GM12878 (cell line): Measurements from ENCODE around the gene APOBEC3B. TPM values are rescaled to one million over a fixed set of nuclear protein-coding genes. Genes with fewer than 3 reads are reported as not detected.

ENCODE experiments used
- ATAC-seq: fragments of 200-7000 bp; cut with Tn5 transposase; 3 replicates; pipeline ENCODE4 v1.9.1; 2020; ENCODE audit warnings: mild to moderate bottlenecking, moderate library complexity
- BruUV-seq: library from RNA; stranded (reverse); fragments of 400-500 nt; replicated peaks from 2 replicates; lab custom pipeline; 2021; lab: Mats Ljungman, UMichigan
- CTCF ChIA-PET: fragments of 300-600 bp; sonication (Branson Sonifier 250); formaldehyde crosslinking; extraction: SDS; loops from one replicate; lab custom pipeline; 2021; ENCODE audit warnings: inconsistent platforms; lab: Yijun Ruan, JAX
- POLR2A ChIA-PET: fragments of 350-600 bp; formaldehyde crosslinking; extraction: SDS; loops from one replicate; lab custom pipeline; 2021; ENCODE audit warnings: inconsistent platforms; lab: Charles Lee
- RAD21 ChIA-PET: fragments of 300-600 bp; sonication (Branson Sonifier 250); formaldehyde crosslinking; loops from one replicate; lab custom pipeline; 2023; ENCODE audit warnings: antibody characterized with exemption; ENCODE audit not compliant: unreplicated experiment; lab: Charles Lee
- SMC1A ChIA-PET: fragments of 300-600 bp; sonication (Branson Sonifier 250); formaldehyde crosslinking; loops from one replicate; lab custom pipeline; 2023; ENCODE audit not compliant: unreplicated experiment, uncharacterized antibody; lab: Charles Lee
- DNase-seq: peaks from one replicate; pipeline ENCODE4 v3.0.0-alpha.2; 2011; ENCODE audit warnings: low read depth, low spot score
- FAIRE-seq: peaks from 3 replicates; lab custom pipeline; 2011; peaks lifted over from hg19 to GRCh38; lab: Jason Lieb, UNC
- H2AFZ ChIP-seq: 2 replicates; pipeline ENCODE4 v1.6.0; 2011; ENCODE audit warnings: low read depth, low read length, control low read depth; ENCODE audit not compliant: control insufficient read depth
- H3K27ac ChIP-seq: 2 replicates; pipeline ENCODE4 v1.5.1; 2011; ENCODE audit warnings: control low read depth; ENCODE audit not compliant: control insufficient read depth, insufficient read depth
- H3K27me3 ChIP-seq, 2 experiments: replicated peaks in 1 of 2; 2 replicates each; pipeline versions ENCODE4 v1.6.0 to v1.6.1; 2011; ENCODE audit warnings: low read length in 1 of 2; ENCODE audit not compliant: control insufficient read depth in 2 of 2, insufficient read depth in 2 of 2
- H3K36me3 ChIP-seq, 2 experiments: 2 replicates each; pipeline ENCODE4 v1.5.1; 2011; ENCODE audit warnings: low read length in 1 of 2; ENCODE audit not compliant: control insufficient read depth in 2 of 2, insufficient read depth in 2 of 2
- H3K4me1 ChIP-seq: 2 replicates; pipeline ENCODE4 v1.6.1; 2011; ENCODE audit warnings: mild to moderate bottlenecking, low read length, moderate library complexity, mixed read lengths; ENCODE audit not compliant: control insufficient read depth, insufficient read depth
- H3K4me2 ChIP-seq: 2 replicates; pipeline ENCODE4 v1.6.0; 2011; ENCODE audit warnings: control low read depth; ENCODE audit not compliant: control insufficient read depth, insufficient read depth
- H3K4me3 ChIP-seq: fragments of 200-600 bp; sonication (generic); 2 replicates; pipeline ENCODE4 v1.5.1; 2016
- H3K79me2 ChIP-seq: 2 replicates; pipeline ENCODE4 v1.6.0; 2011; ENCODE audit warnings: low read length; ENCODE audit not compliant: control insufficient read depth, insufficient read depth
- H3K9ac ChIP-seq: 2 replicates; pipeline ENCODE4 v1.8.0; 2011; ENCODE audit warnings: low read length, control low read depth, mixed read lengths; ENCODE audit not compliant: control insufficient read depth, insufficient read depth
- H3K9me3 ChIP-seq: replicated peaks from 3 replicates; pipeline ENCODE4 v1.5.1; 2011; ENCODE audit warnings: mild to moderate bottlenecking, low read length; ENCODE audit not compliant: control insufficient read depth, insufficient read depth
- H4K20me1 ChIP-seq: 2 replicates; pipeline ENCODE4 v1.6.0; 2011; ENCODE audit not compliant: control insufficient read depth, insufficient read depth
- GATAD2B ChIP-seq: fragments of 450-650 bp; conservative IDR thresholded peaks from 2 replicates; pipeline ENCODE4 v1.6.1; 2017; ENCODE audit warnings: low read depth, mild to moderate bottlenecking, moderate library complexity
- HDGF ChIP-seq: fragments of 450-650 bp; IDR thresholded peaks from 2 replicates; pipeline ENCODE4 v1.6.1; 2016; ENCODE audit warnings: antibody characterized with exemption
- IRF4 ChIP-seq: IDR thresholded peaks from 2 replicates; pipeline ENCODE4 v1.6.1; 2011; ENCODE audit warnings: low read depth, low read length
- LARP7 ChIP-seq: fragments of 450-650 bp; IDR thresholded peaks from 2 replicates; pipeline ENCODE4 v1.6.1; 2017; ENCODE audit warnings: mild to moderate bottlenecking
- NBN ChIP-seq: fragments of 450-650 bp; IDR thresholded peaks from 2 replicates; pipeline ENCODE4 v1.6.1; 2016
- RAD21 ChIP-seq: IDR thresholded peaks from 2 replicates; pipeline ENCODE4 v1.6.1; 2011; ENCODE audit warnings: mild to moderate bottlenecking, low read depth, low read length, moderate library complexity; ENCODE audit not compliant: insufficient read depth
- SMAD1 ChIP-seq: fragments of 450-650 bp; IDR thresholded peaks from 2 replicates; pipeline ENCODE4 v1.6.1; 2018; ENCODE audit warnings: mild to moderate bottlenecking, low read depth; ENCODE audit not compliant: partially characterized antibody
- SMC3 ChIP-seq: IDR thresholded peaks from 2 replicates; pipeline ENCODE4 v1.6.1; 2011; ENCODE audit warnings: low read length, improper control_type of control experiment, borderline replicate concordance
- SUZ12 ChIP-seq: fragments of 200-600 bp; sonication (generic); IDR thresholded peaks from one replicate; pipeline ENCODE4 v1.6.1; 2018; ENCODE audit warnings: antibody characterized with exemption, mild to moderate bottlenecking; ENCODE audit not compliant: unreplicated experiment
- YY1 ChIP-seq: IDR thresholded peaks from 2 replicates; pipeline ENCODE4 v1.6.1; 2011; ENCODE audit warnings: low read depth, mild to moderate bottlenecking, low read length
- WGBS: methylation state at CpG from one replicate; pipeline ENCODE4 v1.1.6; 2016; ENCODE audit warnings: low lambda C conversion rate; ENCODE audit not compliant: insufficient replicate concordance, insufficient coverage; ENCODE audit errors: missing lambda C conversion rate; 5-methylcytosine and 5-hydroxymethylcytosine counted together
- in situ Hi-C: fragments of 300-500 bp; cut with MboI; formaldehyde crosslinking; loops from 9 replicates; pipeline ENCODE4 v1.14.3; 2018; ENCODE audit warnings: mixed read lengths
- intact Hi-C: fragments of 100-400 bp; cut with micrococcal nuclease; formaldehyde crosslinking; loops from one replicate; pipeline ENCODE4 v1.14.2; 2022; ENCODE audit not compliant: unreplicated experiment
- polyA plus RNA-seq, 11 experiments: library from polyadenylated mRNA; depleted of rRNA in 4 of 11; unstranded in 6 of 11; stranded (reverse) in 5 of 11; fragments of >200 nt; fragmentation: Nextera tagmentation in 4 of 11; fragmentation: Illumina TruSeq in 1 of 11; extraction: Ambion mirVana in 4 of 11; extraction: Trizol in 1 of 11; gene quantifications; 1 replicate in 1 of 11; 2 replicates in 10 of 11; pipeline versions ENCODE4 v1.2.1 to v1.2.3, GENCODE V29; 2011 to 2016; ENCODE audit warnings: inconsistent platforms in 2 of 11, missing spikeins in 2 of 11, low read depth in 1 of 11
- total RNA-seq, 4 experiments: library from RNA; depleted of rRNA in 3 of 4; stranded (reverse); fragments of >200 nt in 3 of 4; fragmentation: Illumina TruSeq in 1 of 4; extraction: Trizol in 1 of 4; gene quantifications; 2 replicates each; pipeline versions ENCODE4 v1.2.1 to v1.2.3, GENCODE V29; 2013 to 2021
- TF ChIP-seq, protein P1 (sequence below): IDR thresholded peaks from 2 replicates; pipeline ENCODE4 v1.6.1; 2011; ENCODE audit warnings: borderline replicate concordance, low read depth, mild to moderate bottlenecking, moderate library complexity, low read length; ENCODE audit not compliant: insufficient read depth, poor library complexity, severe bottlenecking
- TF ChIP-seq, protein P2 (sequence below): fragments of 450-650 bp; IDR thresholded peaks from 2 replicates; pipeline ENCODE4 v1.6.1; 2016; ENCODE audit warnings: mild to moderate bottlenecking
- TF ChIP-seq, protein P3 (sequence below), 3 experiments: IDR thresholded peaks in 2 of 3; conservative IDR thresholded peaks in 1 of 3; 2 replicates each; pipeline ENCODE4 v1.5.1; 2011; ENCODE audit warnings: low read depth in 3 of 3, low read length in 3 of 3, mild to moderate bottlenecking in 3 of 3, control low read depth in 2 of 3, moderate library complexity in 2 of 3, inconsistent platforms in 1 of 3, mixed read lengths in 1 of 3; ENCODE audit not compliant: control insufficient read depth in 2 of 3, insufficient read depth in 1 of 3; ENCODE audit errors: extremely low read depth in 1 of 3

APOBEC3B gene
- total and polyA plus RNA-seq, 10 of the 15 experiments (the other 5 are each of a cell fraction or from before 2014, with no cell fraction given) = 2.4 to 75.1 (median 30.9) TPM

DNA sequence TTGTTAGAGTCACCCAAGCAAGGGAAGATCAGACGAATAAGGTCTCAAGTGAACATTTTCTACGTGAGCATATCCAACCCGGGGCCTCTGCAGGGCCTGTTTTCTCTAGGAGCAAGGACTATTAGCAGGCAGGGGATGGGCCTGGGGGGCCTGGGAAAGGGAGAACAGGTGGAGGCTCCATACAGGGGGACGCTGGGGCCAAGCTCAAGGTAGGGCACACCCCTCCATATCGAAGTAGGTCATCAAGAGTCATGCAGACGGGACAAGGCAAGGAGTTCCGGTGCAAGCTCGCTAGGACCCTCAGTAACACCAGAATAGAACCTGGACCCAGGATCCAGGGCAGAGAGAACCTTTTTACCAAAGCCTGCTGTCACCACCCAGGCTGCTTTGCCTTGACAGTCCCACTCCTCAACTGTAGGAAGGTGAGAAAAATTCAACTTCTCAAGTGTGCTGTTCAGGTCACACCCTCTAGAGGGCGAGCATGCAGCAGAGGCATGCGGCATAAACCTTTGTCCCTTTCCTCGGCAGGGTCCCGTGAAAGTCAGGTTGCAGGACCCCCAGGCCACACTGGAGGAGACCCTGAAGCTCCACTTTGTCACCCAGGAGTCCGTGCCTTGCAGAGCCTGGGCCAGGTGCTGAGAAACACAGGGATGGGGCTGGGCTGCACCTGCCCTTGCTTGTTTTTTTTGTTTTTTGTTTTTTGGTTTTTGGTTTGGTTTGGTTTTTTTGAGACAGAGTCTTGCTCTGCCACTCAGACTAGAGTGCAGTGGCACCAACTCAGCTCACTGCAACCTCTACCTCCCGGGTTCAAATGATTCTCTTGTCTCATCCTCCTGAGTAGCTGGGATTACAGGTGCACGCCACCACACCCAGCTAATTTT lies 8.6 kb upstream of the APOBEC3B start:
- intact Hi-C loops = loop anchor here (1.0 kb wide), 1 partner anchor 30 kb away; no protein-coding TSS in a partner anchor
- 29% methylated on average over 15 of the region's 15 CpGs for whole genome bisulfite sequencing
- ChIA-PET CTCF (interaction anchor here (0.9 to 7.8 kb wide), 18 partner anchors 9 to 165 kb away, joined by 3 to 73 read pairs (median 4); partner anchors contain the start of gene CBX6), RAD21 (interaction anchor here (1.1 to 5.2 kb wide), 4 partner anchors 11 to 150 kb away, joined by 3 to 39 read pairs (median 6); no protein-coding TSS in a partner anchor), SMC1A (interaction anchor here (0.6 to 6.9 kb wide), 5 partner anchors 9 to 128 kb away, joined by 3 to 50 read pairs (median 4); partner anchors contain the start of gene APOBEC3B), POLR2A (interaction anchor here (0.6 to 1.8 kb wide), 2 partner anchors 8 to 233 kb away, joined by 3 to 5 read pairs; partner anchors contain the start of gene APOBEC3B)
- Histone ChIP-seq H3K9ac (no peak overlapping the region), H3K27me3 (no peaks in the 10 kb centered on the region; a peak in 1 of 4 replicates), H3K36me3 (no peaks in the 10 kb centered on the region), H3K27ac (no peak overlapping the region), H3K4me2 (no peak overlapping the region), H3K79me2 (no peaks in the 10 kb centered on the region), H2AFZ (peak overlapping the region; percentile 44; the same call in 1 of the 2 replicates), H4K20me1 (no peaks in the 10 kb centered on the region), H3K4me1 (no peaks in the 10 kb centered on the region), H3K9me3 (no peaks in the 10 kb centered on the region), H3K4me3 (no peak overlapping the region)
- TF ChIP-seq RAD21 (peak; percentile 90), SMAD1 (no peak), GATAD2B (no peak), IRF4 (0 out of 2 replicates have a peak, but pooled peaks have one; percentile 20), LARP7 (0 out of 2 replicates have a peak, but pooled peaks have one; percentile 14), SMC3 (peak; percentile 78; the same call in 1 of the 2 replicates), HDGF (no peak), SUZ12 (no peak), NBN (0 out of 2 replicates have a peak, but pooled peaks have one; percentile 30), YY1 (0 out of 2 replicates have a peak, but pooled peaks have one; percentile 28)
- TF ChIP-seq, protein P1, sequence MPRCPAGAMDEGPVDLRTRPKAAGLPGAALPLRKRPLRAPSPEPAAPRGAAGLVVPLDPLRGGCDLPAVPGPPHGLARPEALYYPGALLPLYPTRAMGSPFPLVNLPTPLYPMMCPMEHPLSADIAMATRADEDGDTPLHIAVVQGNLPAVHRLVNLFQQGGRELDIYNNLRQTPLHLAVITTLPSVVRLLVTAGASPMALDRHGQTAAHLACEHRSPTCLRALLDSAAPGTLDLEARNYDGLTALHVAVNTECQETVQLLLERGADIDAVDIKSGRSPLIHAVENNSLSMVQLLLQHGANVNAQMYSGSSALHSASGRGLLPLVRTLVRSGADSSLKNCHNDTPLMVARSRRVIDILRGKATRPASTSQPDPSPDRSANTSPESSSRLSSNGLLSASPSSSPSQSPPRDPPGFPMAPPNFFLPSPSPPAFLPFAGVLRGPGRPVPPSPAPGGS = no peak
- TF ChIP-seq, protein P2, sequence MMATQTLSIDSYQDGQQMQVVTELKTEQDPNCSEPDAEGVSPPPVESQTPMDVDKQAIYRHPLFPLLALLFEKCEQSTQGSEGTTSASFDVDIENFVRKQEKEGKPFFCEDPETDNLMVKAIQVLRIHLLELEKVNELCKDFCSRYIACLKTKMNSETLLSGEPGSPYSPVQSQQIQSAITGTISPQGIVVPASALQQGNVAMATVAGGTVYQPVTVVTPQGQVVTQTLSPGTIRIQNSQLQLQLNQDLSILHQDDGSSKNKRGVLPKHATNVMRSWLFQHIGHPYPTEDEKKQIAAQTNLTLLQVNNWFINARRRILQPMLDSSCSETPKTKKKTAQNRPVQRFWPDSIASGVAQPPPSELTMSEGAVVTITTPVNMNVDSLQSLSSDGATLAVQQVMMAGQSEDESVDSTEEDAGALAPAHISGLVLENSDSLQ = peak; percentile 5; the same call in 1 of the 2 replicates
- TF ChIP-seq, protein P3, sequence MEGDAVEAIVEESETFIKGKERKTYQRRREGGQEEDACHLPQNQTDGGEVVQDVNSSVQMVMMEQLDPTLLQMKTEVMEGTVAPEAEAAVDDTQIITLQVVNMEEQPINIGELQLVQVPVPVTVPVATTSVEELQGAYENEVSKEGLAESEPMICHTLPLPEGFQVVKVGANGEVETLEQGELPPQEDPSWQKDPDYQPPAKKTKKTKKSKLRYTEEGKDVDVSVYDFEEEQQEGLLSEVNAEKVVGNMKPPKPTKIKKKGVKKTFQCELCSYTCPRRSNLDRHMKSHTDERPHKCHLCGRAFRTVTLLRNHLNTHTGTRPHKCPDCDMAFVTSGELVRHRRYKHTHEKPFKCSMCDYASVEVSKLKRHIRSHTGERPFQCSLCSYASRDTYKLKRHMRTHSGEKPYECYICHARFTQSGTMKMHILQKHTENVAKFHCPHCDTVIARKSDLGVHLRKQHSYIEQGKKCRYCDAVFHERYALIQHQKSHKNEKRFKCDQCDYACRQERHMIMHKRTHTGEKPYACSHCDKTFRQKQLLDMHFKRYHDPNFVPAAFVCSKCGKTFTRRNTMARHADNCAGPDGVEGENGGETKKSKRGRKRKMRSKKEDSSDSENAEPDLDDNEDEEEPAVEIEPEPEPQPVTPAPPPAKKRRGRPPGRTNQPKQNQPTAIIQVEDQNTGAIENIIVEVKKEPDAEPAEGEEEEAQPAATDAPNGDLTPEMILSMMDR (IDR thresholded peaks at IDR 0.05 in 2 of 3, conservative IDR thresholded peaks at IDR 0.05 in 1 of 3; ENCODE audit: control insufficient read depth in 2 of 3, extremely low read depth in 1 of 3, insufficient read depth in 1 of 3, low read depth in 3 of 3, low read length in 3 of 3) = peak; percentile 91 to 96 (median 96)
- in situ Hi-C loops = no loop called here
- BruUV-seq = no TSS peak
- peak; percentile 86 for FAIRE-seq
- no peak for DNase-seq
- ATAC-seq = peak; percentile 94
